CD4-positive, alpha-beta T cell (primary cell): Measurements from ENCODE around the gene HLA-DRA. TPM values are rescaled to one million over a fixed set of nuclear protein-coding genes. Genes with fewer than 3 reads are reported as not detected.

Experiments used
- ATAC-seq: fragments of 200-7000 bp; cut with Tn5 transposase; one replicate; pipeline ENCODE4 v1.10.0; 2022; ENCODE audit warnings: mild to moderate bottlenecking; ENCODE audit not compliant: poor library complexity
- CTCF ChIA-PET: fragments of 350-600 bp; sonication (Branson Sonifier 250); formaldehyde crosslinking; loops from one replicate; lab custom pipeline; 2021; ENCODE audit warnings: antibody characterized with exemption, inconsistent platforms; lab: Charles Lee
- POLR2A ChIA-PET: fragments of 350-600 bp; sonication (Branson Sonifier 250); formaldehyde crosslinking; loops from one replicate; lab custom pipeline; 2021; ENCODE audit warnings: antibody characterized with exemption, inconsistent platforms; lab: Charles Lee
- DNase-seq, 14 experiments: peaks; one replicate each; pipeline ENCODE4 v3.0.0-alpha.2; 2013 to 2020; ENCODE audit warnings: mixed read lengths in 2 of 14
- H3K27ac ChIP-seq, 2 donors: one replicate each; pipeline versions ENCODE4 v1.5.1 to v1.7.0; 2013; ENCODE audit warnings: low read length in 2 of 2, low read depth in 1 of 2, mild to moderate bottlenecking in 1 of 2
- H3K27me3 ChIP-seq, 2 experiments: 1 replicate in 1 of 2; 2 replicates in 1 of 2; pipeline versions ENCODE4 v1.6.1 to v1.7.0; 2013; ENCODE audit warnings: low read length in 2 of 2, control low read depth in 1 of 2, mild to moderate bottlenecking in 1 of 2, moderate library complexity in 1 of 2; ENCODE audit not compliant: insufficient read depth in 2 of 2, control insufficient read depth in 1 of 2
- H3K36me3 ChIP-seq: one replicate; pipeline ENCODE4 v1.6.1; 2013; ENCODE audit warnings: low read length, control low read depth; ENCODE audit not compliant: insufficient read depth
- H3K4me1 ChIP-seq: one replicate; pipeline ENCODE4 v1.6.1; 2013; ENCODE audit warnings: low read length, control low read depth; ENCODE audit not compliant: insufficient read depth
- H3K4me3 ChIP-seq: one replicate; pipeline ENCODE4 v1.5.1; 2013; ENCODE audit warnings: mild to moderate bottlenecking, low read length, moderate library complexity
- H3K9me3 ChIP-seq, 2 experiments: 1 replicate in 1 of 2; 2 replicates in 1 of 2; pipeline versions ENCODE4 v1.6.1 to v1.7.0; 2013; ENCODE audit warnings: low read length in 2 of 2, mild to moderate bottlenecking in 2 of 2, control low read depth in 1 of 2, moderate library complexity in 1 of 2; ENCODE audit not compliant: control insufficient read depth in 1 of 2, insufficient read depth in 1 of 2
- H3K27ac Mint-ChIP-seq: one replicate; pipeline ENCODE4 v1.8.0; 2020; ENCODE audit warnings: mixed read lengths
- H3K27me3 Mint-ChIP-seq: one replicate; pipeline ENCODE4 v1.8.0; 2021; ENCODE audit warnings: mixed read lengths
- H3K36me3 Mint-ChIP-seq: one replicate; pipeline ENCODE4 v1.8.0; 2021; ENCODE audit warnings: low read depth, mixed read lengths
- H3K4me1 Mint-ChIP-seq: one replicate; pipeline ENCODE4 v1.8.0; 2021; ENCODE audit warnings: low read depth, mixed read lengths
- H3K4me3 Mint-ChIP-seq: one replicate; pipeline ENCODE4 v1.8.0; 2020; ENCODE audit warnings: mild to moderate bottlenecking, mixed read lengths
- H3K9me3 Mint-ChIP-seq: one replicate; pipeline ENCODE4 v1.8.0; 2020; ENCODE audit warnings: mixed read lengths
- intact Hi-C, 2 experiments: fragments of 100-400 bp; cut with DNase I in 1 of 2; cut with micrococcal nuclease in 1 of 2; formaldehyde crosslinking; loops; one replicate each; pipeline versions ENCODE4 v1.15.1 to v1.9.0; 2023 to 2025; cut with DNase I, micrococcal nuclease
- total RNA-seq, 174 experiments: library from RNA in 2 of 174; stranded (reverse) in 2 of 174; gene quantifications; one replicate each; pipeline ENCODE4 v1.2.3 and lab custom pipeline; 2021 to 2026
- TF ChIP-seq, protein P1 (sequence below): fragments of 200-600 bp; IDR thresholded peaks from one replicate; pipeline ENCODE4 v1.8.0; 2022; ENCODE audit warnings: antibody characterized with exemption, mild to moderate bottlenecking

The HLA-DRA gene
- total RNA-seq, 2 experiments from 2014 or later: 50.3 to 51.0 TPM

DNA sequence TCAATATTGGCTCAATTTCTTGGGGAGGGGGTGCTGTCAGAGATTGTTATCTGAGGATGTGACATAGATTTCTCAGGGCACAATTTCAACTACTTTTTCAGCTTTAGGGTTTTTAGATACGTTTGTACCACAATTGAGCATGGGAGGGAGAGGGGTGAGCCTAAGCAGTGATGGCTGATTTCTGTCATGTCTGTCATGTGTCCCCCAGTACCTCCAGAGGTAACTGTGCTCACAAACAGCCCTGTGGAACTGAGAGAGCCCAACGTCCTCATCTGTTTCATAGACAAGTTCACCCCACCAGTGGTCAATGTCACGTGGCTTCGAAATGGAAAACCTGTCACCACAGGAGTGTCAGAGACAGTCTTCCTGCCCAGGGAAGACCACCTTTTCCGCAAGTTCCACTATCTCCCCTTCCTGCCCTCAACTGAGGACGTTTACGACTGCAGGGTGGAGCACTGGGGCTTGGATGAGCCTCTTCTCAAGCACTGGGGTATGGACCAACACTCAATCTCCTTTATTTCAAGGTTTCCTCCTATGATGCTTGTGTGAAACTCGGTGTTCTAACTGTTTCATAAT, 3.4 kb downstream of the HLA-DRA start:
- Histone ChIP-seq H3K36me3 (no peaks in the 10 kb centered on the region), H3K27me3 (no peaks in the 10 kb centered on the region), H3K9me3 (no peaks in the 10 kb centered on the region), H3K4me3 (no peak overlapping the region), H3K4me1 (peaks cover 7% of the 10 kb centered on the region), H3K27ac (no peak overlapping the region)
- Mint-ChIP-seq H3K36me3 (no peaks in the 10 kb centered on the region), H3K27me3 (peaks cover 59% of the 10 kb centered on the region), H3K4me1 (peaks cover 9% of the 10 kb centered on the region), H3K27ac (no peak overlapping the region), H3K4me3 (no peak overlapping the region), H3K9me3 (no peaks in the 10 kb centered on the region)
- no peak for DNase-seq
- intact Hi-C loops: no loop called here
- no peak for ATAC-seq
- ChIA-PET CTCF (no interaction called here), POLR2A (no interaction called here)
- TF ChIP-seq, protein P1, sequence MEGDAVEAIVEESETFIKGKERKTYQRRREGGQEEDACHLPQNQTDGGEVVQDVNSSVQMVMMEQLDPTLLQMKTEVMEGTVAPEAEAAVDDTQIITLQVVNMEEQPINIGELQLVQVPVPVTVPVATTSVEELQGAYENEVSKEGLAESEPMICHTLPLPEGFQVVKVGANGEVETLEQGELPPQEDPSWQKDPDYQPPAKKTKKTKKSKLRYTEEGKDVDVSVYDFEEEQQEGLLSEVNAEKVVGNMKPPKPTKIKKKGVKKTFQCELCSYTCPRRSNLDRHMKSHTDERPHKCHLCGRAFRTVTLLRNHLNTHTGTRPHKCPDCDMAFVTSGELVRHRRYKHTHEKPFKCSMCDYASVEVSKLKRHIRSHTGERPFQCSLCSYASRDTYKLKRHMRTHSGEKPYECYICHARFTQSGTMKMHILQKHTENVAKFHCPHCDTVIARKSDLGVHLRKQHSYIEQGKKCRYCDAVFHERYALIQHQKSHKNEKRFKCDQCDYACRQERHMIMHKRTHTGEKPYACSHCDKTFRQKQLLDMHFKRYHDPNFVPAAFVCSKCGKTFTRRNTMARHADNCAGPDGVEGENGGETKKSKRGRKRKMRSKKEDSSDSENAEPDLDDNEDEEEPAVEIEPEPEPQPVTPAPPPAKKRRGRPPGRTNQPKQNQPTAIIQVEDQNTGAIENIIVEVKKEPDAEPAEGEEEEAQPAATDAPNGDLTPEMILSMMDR: no peak

DNA sequence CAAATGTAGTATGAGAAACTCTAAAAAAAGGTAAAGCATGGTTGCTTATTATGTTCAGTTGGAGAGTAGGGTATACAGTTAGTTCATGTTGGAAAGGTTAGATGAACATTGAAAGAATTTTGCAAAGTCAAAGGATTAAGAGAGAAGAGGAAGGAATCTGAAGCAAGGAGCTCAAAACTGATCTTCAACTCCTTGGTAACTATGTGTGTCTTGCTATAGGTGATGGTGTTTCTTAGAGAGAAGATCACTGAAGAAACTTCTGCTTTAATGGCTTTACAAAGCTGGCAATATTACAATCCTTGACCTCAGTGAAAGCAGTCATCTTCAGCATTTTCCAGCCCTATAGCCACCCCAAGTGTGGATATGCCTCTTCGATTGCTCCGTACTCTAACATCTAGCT, 4.7 kb downstream of the HLA-DRA start:
- no peaks in the 10 kb centered on the region for H3K9me3 Mint-ChIP-seq
- ChIA-PET POLR2A (no interaction called here), CTCF (no interaction called here)
- ATAC-seq (no peak), DNase-seq (no peak)
- no peaks in the 10 kb centered on the region for H3K27me3 ChIP-seq
- H3K4me1 Mint-ChIP-seq: peaks cover 7% of the 10 kb centered on the region
- intact Hi-C loops: no loop called here
- no peak overlapping the region for H3K27ac ChIP-seq
- H3K27ac Mint-ChIP-seq: no peak overlapping the region
- peaks cover 4% of the 10 kb centered on the region for H3K4me1 ChIP-seq
- no peak overlapping the region for H3K4me3 Mint-ChIP-seq
- TF ChIP-seq, protein P1: no peak
- H3K4me3 ChIP-seq: no peak overlapping the region
- no peaks in the 10 kb centered on the region for H3K9me3 ChIP-seq
- peaks cover 59% of the 10 kb centered on the region for H3K27me3 Mint-ChIP-seq
- no peaks in the 10 kb centered on the region for H3K36me3 Mint-ChIP-seq
- no peaks in the 10 kb centered on the region for H3K36me3 ChIP-seq

DNA sequence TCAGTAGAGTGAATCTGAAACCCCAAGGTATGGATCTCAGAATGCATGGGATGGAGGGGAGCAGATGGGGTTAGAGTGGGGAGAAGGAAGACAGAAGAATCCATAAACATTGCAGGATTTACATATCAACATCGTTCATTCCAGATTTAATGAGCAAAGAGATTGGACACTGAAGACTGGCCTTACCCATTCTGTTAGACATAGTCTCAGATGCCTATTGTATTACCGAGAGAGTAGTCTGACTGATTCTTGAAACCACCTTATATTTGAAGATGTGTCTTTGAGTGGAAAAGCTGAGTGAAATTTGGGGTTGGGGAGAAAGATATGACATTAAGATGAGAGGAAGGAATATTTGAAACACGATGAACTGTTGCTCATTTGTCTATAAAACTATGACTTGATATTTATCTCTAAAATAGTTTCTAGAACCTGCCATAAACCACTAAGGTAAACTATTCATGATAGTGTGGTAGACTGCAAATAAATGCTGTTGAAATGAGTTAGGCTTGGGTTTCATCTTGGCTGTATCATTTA, 5.7 kb downstream of the HLA-DRA start:
- no peaks in the 10 kb centered on the region for H3K36me3 ChIP-seq
- H3K4me3 ChIP-seq: no peak overlapping the region
- no peak overlapping the region for H3K4me3 Mint-ChIP-seq
- DNase-seq (no peak), ATAC-seq (no peak)
- H3K27me3 Mint-ChIP-seq: peaks cover 58% of the 10 kb centered on the region
- H3K4me1 Mint-ChIP-seq: no peaks in the 10 kb centered on the region
- no peak overlapping the region for H3K27ac ChIP-seq
- ChIA-PET POLR2A (no interaction called here), CTCF (no interaction called here)
- H3K27ac Mint-ChIP-seq: no peak overlapping the region
- H3K4me1 ChIP-seq: no peaks in the 10 kb centered on the region
- no peaks in the 10 kb centered on the region for H3K9me3 Mint-ChIP-seq
- no peaks in the 10 kb centered on the region for H3K36me3 Mint-ChIP-seq
- intact Hi-C loops: no loop called here
- TF ChIP-seq, protein P1: no peak
- no peaks in the 10 kb centered on the region for H3K27me3 ChIP-seq
- H3K9me3 ChIP-seq: no peaks in the 10 kb centered on the region
